ENCODE data around the gene WDR37. TPM values are rescaled to one million over a fixed set of nuclear protein-coding genes. Genes with fewer than 3 reads are reported as not detected.
"Not testable (repeated sequence)": the region's sequence is repeated elsewhere in the genome, so short reads cannot be mapped to it uniquely, and the experiment has no call there.

Gene WDR37
- total RNA-seq, 1 donor from 2014 or later: 17.1 TPM

GRCh38 chr10:1151076-1152033, 95.2 kb downstream of the WDR37 start:
- peak; percentile 45 for DNase-seq (ENCODE audit: low spot score)

- DNase-seq (ENCODE audit: low spot score): peak; percentile 55
Measured at GRCh38 chr10:1152386-1153250, 96.4 kb downstream of the WDR37 start.

- DNase-seq (ENCODE audit: low spot score): no peak
Measured at GRCh38 chr10:1153251-1153763, 97.1 kb downstream of the WDR37 start.

GRCh38 chr10:1153805-1154351, 97.7 kb downstream of the WDR37 start:
- DNase-seq (ENCODE audit: low spot score): peak; percentile 68

GRCh38 chr10:1154531-1155295, 98.5 kb downstream of the WDR37 start:
- DNase-seq (ENCODE audit: low spot score): peak; percentile 59

- peak; percentile 55 for DNase-seq (ENCODE audit: low spot score)
Measured at GRCh38 chr10:1155791-1156615, 99.8 kb downstream of the WDR37 start.

- DNase-seq (ENCODE audit: low spot score): no peak
Measured at GRCh38 chr10:1156616-1156886, 100.4 kb downstream of the WDR37 start.

GRCh38 chr10:1156921-1157614, 100.9 kb downstream of the WDR37 start:
- DNase-seq (ENCODE audit: low spot score): peak; percentile 41

- peak; percentile 11 for DNase-seq (ENCODE audit: low spot score)
Measured at GRCh38 chr10:1157615-1157933, 101.4 kb downstream of the WDR37 start.

- peak; percentile 51 for DNase-seq (ENCODE audit: low spot score)
Measured at GRCh38 chr10:1158066-1158465, 101.9 kb downstream of the WDR37 start.

- peak; percentile 39 for DNase-seq (ENCODE audit: low spot score)
Measured at GRCh38 chr10:1158536-1158935, 102.4 kb downstream of the WDR37 start.

GRCh38 chr10:1159131-1160061, 103.2 kb downstream of the WDR37 start:
- peak; percentile 78 for DNase-seq (ENCODE audit: low spot score)

GRCh38 chr10:1160561-1161314, 104.6 kb downstream of the WDR37 start:
- peak; percentile 85 for DNase-seq (ENCODE audit: low spot score)

GRCh38 chr10:1161315-1161673, 105.1 kb downstream of the WDR37 start:
- not testable (repeated sequence) for DNase-seq (ENCODE audit: low spot score)

GRCh38 chr10:1162481-1163203, 106.5 kb downstream of the WDR37 start:
- DNase-seq (ENCODE audit: low spot score): peak; percentile 78

- no peak for DNase-seq (ENCODE audit: low spot score)
Measured at GRCh38 chr10:1163204-1163660, 107.0 kb downstream of the WDR37 start.

GRCh38 chr10:1163831-1164230, 107.6 kb downstream of the WDR37 start:
- peak; percentile 14 for DNase-seq (ENCODE audit: low spot score)
